SK-N-SH treated with all-trans-retinoic acid at 6 μM for 48 hours (cell line): Measurements from ENCODE around the gene ZNF646.

Experiments used
- ARNTL ChIP-seq: fragments of 450-650 bp; formaldehyde crosslinking; IDR thresholded peaks from 2 replicates; pipeline ENCODE4 v1.5.0; 2020; ENCODE audit warnings: low read depth, mild to moderate bottlenecking, moderate library complexity, borderline replicate concordance
- CREB5 ChIP-seq: fragments of 250-450 bp; sonication (Bioruptor Pico); IDR thresholded peaks from 2 replicates; pipeline ENCODE4 v1.5.1; 2020; ENCODE audit warnings: low read depth, mild to moderate bottlenecking, moderate library complexity
- CSRNP3 ChIP-seq: fragments of 250-450 bp; sonication (Bioruptor Pico); IDR thresholded peaks from 2 replicates; pipeline ENCODE4 v1.5.1; 2021; ENCODE audit warnings: mild to moderate bottlenecking, moderate library complexity
- ESRRG ChIP-seq: fragments of 250-450 bp; sonication (Bioruptor Pico); IDR thresholded peaks from 2 replicates; pipeline ENCODE4 v1.6.1; 2021; ENCODE audit warnings: mild to moderate bottlenecking
- GLIS3 ChIP-seq: fragments of 250-450 bp; sonication (Bioruptor Pico); IDR thresholded peaks from 2 replicates; pipeline ENCODE4 v1.5.0; 2020; ENCODE audit warnings: mild to moderate bottlenecking, moderate library complexity
- PATZ1 ChIP-seq: fragments of 250-450 bp; sonication (Bioruptor Pico); IDR thresholded peaks from 2 replicates; pipeline ENCODE4 v1.8.0; 2020; ENCODE audit warnings: mild to moderate bottlenecking, moderate library complexity, borderline replicate concordance
- POU6F1 ChIP-seq: fragments of 250-450 bp; sonication (Bioruptor Pico); IDR thresholded peaks from 2 replicates; pipeline ENCODE4 v1.8.0; 2021; ENCODE audit warnings: low read depth, mild to moderate bottlenecking, moderate library complexity, borderline replicate concordance
- PPARA ChIP-seq: fragments of 250-450 bp; sonication (Bioruptor Pico); IDR thresholded peaks from 2 replicates; pipeline ENCODE4 v1.5.0; 2020; ENCODE audit warnings: mild to moderate bottlenecking, borderline replicate concordance
- RARB ChIP-seq: fragments of 250-450 bp; sonication (Bioruptor Pico); IDR thresholded peaks from 2 replicates; pipeline ENCODE4 v1.8.0; 2021; ENCODE audit warnings: mild to moderate bottlenecking, moderate library complexity
- TSHZ2 ChIP-seq: fragments of 250-450 bp; sonication (Bioruptor Pico); IDR thresholded peaks from 2 replicates; pipeline ENCODE4 v1.5.0; 2020; ENCODE audit warnings: mild to moderate bottlenecking, moderate library complexity
- ZC3H10 ChIP-seq: fragments of 250-450 bp; sonication (Bioruptor Pico); IDR thresholded peaks from 2 replicates; pipeline ENCODE4 v1.5.1; 2021; ENCODE audit warnings: mild to moderate bottlenecking, moderate library complexity
- ZFP3 ChIP-seq: fragments of 250-450 bp; sonication (Bioruptor Pico); IDR thresholded peaks from 2 replicates; pipeline ENCODE4 v1.5.0; 2020; ENCODE audit warnings: mild to moderate bottlenecking, moderate library complexity
- ZFP30 ChIP-seq: fragments of 450-650 bp; formaldehyde crosslinking; IDR thresholded peaks from 2 replicates; pipeline ENCODE4 v1.5.0; 2022; ENCODE audit warnings: mild to moderate bottlenecking, moderate library complexity
- ZNF70 ChIP-seq: fragments of 450-650 bp; formaldehyde crosslinking; IDR thresholded peaks from 2 replicates; pipeline ENCODE4 v1.5.0; 2020; ENCODE audit warnings: mild to moderate bottlenecking, moderate library complexity

GRCh38 chr16:31064882-31065461 is 9.2 kb upstream of the ZNF646 start:
- TF ChIP-seq ZFP30 (CRISPR knock-in tag) (no peak), PATZ1 (CRISPR knock-in tag) (no peak), ZNF70 (CRISPR knock-in tag) (no peak), ESRRG (no peak), ARNTL (CRISPR knock-in tag) (no peak), POU6F1 (CRISPR knock-in tag) (no peak), ZC3H10 (CRISPR knock-in tag) (no peak), CREB5 (CRISPR knock-in tag) (no peak), TSHZ2 (CRISPR knock-in tag) (no peak), PPARA (CRISPR knock-in tag) (no peak), CSRNP3 (CRISPR knock-in tag) (no peak), ZFP3 (CRISPR knock-in tag) (no peak), RARB (CRISPR knock-in tag) (no peak), GLIS3 (CRISPR knock-in tag) (no peak)
